RWPE2 (cell line): Measurements from ENCODE around the gene RFWD3.

Source experiments
- ATAC-seq: fragments of 200-7000 bp; cut with Tn5 transposase; 3 replicates; pipeline ENCODE4 v1.9.1; 2021; ENCODE audit warnings: low read depth
- DNase-seq: peaks from one replicate; pipeline ENCODE4 v3.0.0-alpha.2; 2020; ENCODE audit warnings: low spot score
- H3K27ac ChIP-seq: fragments of 450-650 bp; 2 replicates; pipeline ENCODE4 v1.5.1; 2017; ENCODE audit warnings: mild to moderate bottlenecking; ENCODE audit not compliant: poor library complexity, severe bottlenecking
- H3K27me3 ChIP-seq: fragments of 250-450 bp; sonication (Bioruptor Pico); 2 replicates; pipeline ENCODE4 v1.5.1; 2021; ENCODE audit warnings: mild to moderate bottlenecking, moderate library complexity; ENCODE audit not compliant: insufficient read depth, poor library complexity, severe bottlenecking
- H3K36me3 ChIP-seq: fragments of 250-450 bp; sonication (Bioruptor Pico); 2 replicates; pipeline ENCODE4 v1.5.1; 2020; ENCODE audit warnings: low read depth, mild to moderate bottlenecking, moderate library complexity
- H3K4me1 ChIP-seq: fragments of 250-450 bp; sonication (Bioruptor Pico); 2 replicates; pipeline ENCODE4 v1.5.1; 2021; ENCODE audit warnings: mild to moderate bottlenecking, moderate library complexity; ENCODE audit not compliant: insufficient read depth, poor library complexity, severe bottlenecking
- H3K4me3 ChIP-seq: fragments of 250-450 bp; sonication (Bioruptor Pico); 2 replicates; pipeline ENCODE4 v1.5.1; 2021; ENCODE audit warnings: mild to moderate bottlenecking, moderate library complexity; ENCODE audit not compliant: severe bottlenecking
- H3K9me3 ChIP-seq: fragments of 250-450 bp; sonication (Bioruptor Pico); 2 replicates; pipeline ENCODE4 v1.5.1; 2021; ENCODE audit warnings: mild to moderate bottlenecking, moderate library complexity; ENCODE audit not compliant: severe bottlenecking
- TF ChIP-seq, protein P1 (sequence below): fragments of 450-650 bp; IDR thresholded peaks from one replicate; pipeline ENCODE4 v1.5.1; 2017; ENCODE audit warnings: mild to moderate bottlenecking, moderate library complexity; ENCODE audit not compliant: poor library complexity, severe bottlenecking

RFWD3 gene

DNA sequence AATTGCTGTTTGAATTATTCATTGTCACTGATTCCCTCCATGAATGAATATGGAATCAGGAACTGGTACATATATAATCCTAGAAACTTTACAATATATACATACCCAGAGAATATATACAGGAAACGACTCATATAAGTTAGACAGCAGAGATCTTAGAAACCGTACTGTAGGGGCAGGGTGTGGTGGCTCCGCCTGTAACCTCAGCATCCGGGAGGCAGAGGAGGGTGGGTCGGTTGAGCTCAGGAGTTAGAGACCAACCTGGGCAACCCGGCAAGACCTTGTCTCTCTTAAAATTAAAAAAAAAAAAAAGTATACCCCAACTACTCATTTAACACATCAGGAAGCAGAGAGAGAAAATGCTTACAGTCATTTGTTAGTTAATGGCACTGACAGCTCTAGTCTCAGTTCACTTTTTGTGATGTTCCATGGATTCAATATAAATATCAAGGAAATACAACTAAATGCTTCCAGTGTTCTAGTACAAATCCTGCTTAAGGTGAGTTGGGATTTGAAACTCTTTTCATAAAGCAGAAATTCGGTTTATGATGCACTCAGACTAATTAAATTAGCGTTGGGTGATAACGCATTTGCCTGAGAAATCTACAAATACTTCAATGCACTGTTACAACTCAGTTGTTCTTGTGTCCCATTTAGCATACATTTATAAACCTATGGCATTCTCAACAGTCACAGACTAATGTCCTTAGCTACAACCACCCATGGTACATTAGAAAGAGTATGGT, 65.4 kb downstream of the RFWD3 start:
- TF ChIP-seq, protein P1, sequence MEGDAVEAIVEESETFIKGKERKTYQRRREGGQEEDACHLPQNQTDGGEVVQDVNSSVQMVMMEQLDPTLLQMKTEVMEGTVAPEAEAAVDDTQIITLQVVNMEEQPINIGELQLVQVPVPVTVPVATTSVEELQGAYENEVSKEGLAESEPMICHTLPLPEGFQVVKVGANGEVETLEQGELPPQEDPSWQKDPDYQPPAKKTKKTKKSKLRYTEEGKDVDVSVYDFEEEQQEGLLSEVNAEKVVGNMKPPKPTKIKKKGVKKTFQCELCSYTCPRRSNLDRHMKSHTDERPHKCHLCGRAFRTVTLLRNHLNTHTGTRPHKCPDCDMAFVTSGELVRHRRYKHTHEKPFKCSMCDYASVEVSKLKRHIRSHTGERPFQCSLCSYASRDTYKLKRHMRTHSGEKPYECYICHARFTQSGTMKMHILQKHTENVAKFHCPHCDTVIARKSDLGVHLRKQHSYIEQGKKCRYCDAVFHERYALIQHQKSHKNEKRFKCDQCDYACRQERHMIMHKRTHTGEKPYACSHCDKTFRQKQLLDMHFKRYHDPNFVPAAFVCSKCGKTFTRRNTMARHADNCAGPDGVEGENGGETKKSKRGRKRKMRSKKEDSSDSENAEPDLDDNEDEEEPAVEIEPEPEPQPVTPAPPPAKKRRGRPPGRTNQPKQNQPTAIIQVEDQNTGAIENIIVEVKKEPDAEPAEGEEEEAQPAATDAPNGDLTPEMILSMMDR = no peak
- Histone ChIP-seq H3K9me3 (no peaks in the 10 kb centered on the region), H3K4me3 (no peak overlapping the region), H3K36me3 (peaks cover 14% of the 10 kb centered on the region), H3K4me1 (peaks cover 32% of the 10 kb centered on the region), H3K27ac (peak overlapping the region; percentile 60), H3K27me3 (no peaks in the 10 kb centered on the region)
- no peak for DNase-seq
- peak; percentile 81 for ATAC-seq

DNA sequence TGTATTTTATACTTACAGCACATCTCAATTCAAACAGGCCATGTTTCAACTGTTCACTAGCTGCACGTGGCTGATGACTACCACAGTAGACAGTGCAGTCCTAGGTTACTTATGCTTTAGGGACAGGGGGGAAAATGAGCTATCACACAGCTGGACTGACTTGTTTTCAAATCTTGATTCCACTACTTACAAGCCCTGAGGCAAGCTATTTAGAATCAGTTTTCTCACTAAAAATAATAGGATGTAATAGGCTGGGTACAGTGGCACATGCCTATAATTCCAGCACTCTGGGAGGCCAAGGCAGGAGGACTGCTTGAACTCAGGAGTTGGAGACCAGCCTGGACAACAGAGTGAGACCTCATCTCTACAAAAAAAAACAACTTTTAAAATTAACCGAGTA, 70.1 kb downstream of the RFWD3 start:
- TF ChIP-seq, protein P1 = no peak
- H3K27ac ChIP-seq = no peak overlapping the region
- peaks cover 24% of the 10 kb centered on the region for H3K36me3 ChIP-seq
- H3K27me3 ChIP-seq = no peaks in the 10 kb centered on the region
- H3K4me1 ChIP-seq = peaks cover 28% of the 10 kb centered on the region
- no peak for DNase-seq
- H3K4me3 ChIP-seq = no peak overlapping the region
- H3K9me3 ChIP-seq = no peaks in the 10 kb centered on the region
- ATAC-seq = no peak

DNA sequence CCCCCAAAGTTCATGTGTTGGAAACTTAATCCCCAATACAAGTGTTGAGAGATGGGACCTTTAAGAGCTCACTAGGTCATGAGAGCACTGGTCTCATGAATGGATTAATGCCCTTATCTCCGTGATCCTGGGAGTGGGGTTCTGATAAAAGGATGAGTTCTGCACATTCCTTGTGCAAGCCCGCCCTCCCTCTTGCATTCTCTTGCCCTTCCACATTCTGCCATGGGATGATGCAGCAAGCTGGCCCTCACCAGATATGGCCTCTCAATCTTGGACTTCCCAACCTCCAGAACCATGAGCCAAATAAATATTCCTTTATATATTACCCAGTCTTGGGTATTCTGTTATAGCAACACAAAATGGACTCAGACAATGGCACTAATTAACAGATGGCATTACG, 73.8 kb downstream of the RFWD3 start:
- H3K4me1 ChIP-seq = peaks cover 18% of the 10 kb centered on the region

GRCh38 chr16:74591876-74592650, 74.6 kb downstream of the RFWD3 start:
- H3K27ac ChIP-seq = no peak overlapping the region
- H3K9me3 ChIP-seq = no peaks in the 10 kb centered on the region
- no peak for ATAC-seq
- TF ChIP-seq, protein P1 = no peak
- H3K4me1 ChIP-seq = peaks cover 18% of the 10 kb centered on the region
- no peak for DNase-seq
- no peaks in the 10 kb centered on the region for H3K27me3 ChIP-seq
- H3K36me3 ChIP-seq = peaks cover 19% of the 10 kb centered on the region
- H3K4me3 ChIP-seq = no peak overlapping the region

More for the DNA sequence above, 73.8 kb downstream of the RFWD3 start:
- Histone ChIP-seq H3K36me3 (peaks cover 21% of the 10 kb centered on the region), H3K27me3 (no peaks in the 10 kb centered on the region), H3K9me3 (no peaks in the 10 kb centered on the region), H3K27ac (no peak overlapping the region), H3K4me3 (no peak overlapping the region)
- ATAC-seq = no peak
- TF ChIP-seq, protein P1 = no peak
- DNase-seq = no peak
